H9 (cell line): ENCODE results near the gene DPYSL5. TPM values are rescaled to one million over a fixed set of nuclear protein-coding genes. Genes with fewer than 3 reads are reported as not detected.

ENCODE experiments used
- DNase-seq: peaks from one replicate; pipeline ENCODE4 v3.0.0-alpha.2; 2017
- H2AFZ ChIP-seq: one replicate; pipeline ENCODE4 v1.6.1; 2013; ENCODE audit warnings: mild to moderate bottlenecking, low read length, control low read depth, moderate library complexity
- H2AK5ac ChIP-seq: 2 replicates; pipeline ENCODE4 v1.6.1; 2013; ENCODE audit warnings: low read length, control low read depth, mixed read lengths; ENCODE audit not compliant: insufficient read length
- H2BK120ac ChIP-seq: one replicate; pipeline ENCODE4 v1.6.1; 2013; ENCODE audit warnings: low read depth, mild to moderate bottlenecking, low read length, control low read depth, inconsistent platforms; ENCODE audit not compliant: poor library complexity, severe bottlenecking
- H2BK12ac ChIP-seq: 2 replicates; pipeline ENCODE4 v1.6.1; 2013; ENCODE audit warnings: low read length, control low read depth, mixed read lengths, low read depth; ENCODE audit not compliant: insufficient read length
- H2BK15ac ChIP-seq: 2 replicates; pipeline ENCODE4 v1.6.1; 2013; ENCODE audit warnings: low read depth, low read length, control low read depth
- H2BK20ac ChIP-seq: one replicate; pipeline ENCODE4 v1.6.1; 2013; ENCODE audit warnings: low read depth, mild to moderate bottlenecking, low read length, control low read depth, inconsistent platforms; ENCODE audit not compliant: poor library complexity, severe bottlenecking
- H2BK5ac ChIP-seq: 2 replicates; pipeline ENCODE4 v1.6.1; 2013; ENCODE audit warnings: low read length, control low read depth, mixed read lengths; ENCODE audit not compliant: insufficient read length
- H3K14ac ChIP-seq: 2 replicates; pipeline ENCODE4 v1.6.1; 2013; ENCODE audit warnings: low read length, control low read depth; ENCODE audit not compliant: insufficient read depth
- H3K18ac ChIP-seq: 2 replicates; pipeline ENCODE4 v1.6.1; 2013; ENCODE audit warnings: low read depth, mild to moderate bottlenecking, mixed read lengths, low read length, control low read depth; ENCODE audit not compliant: insufficient read length
- H3K23ac ChIP-seq: 2 replicates; pipeline ENCODE4 v1.6.1; 2013; ENCODE audit warnings: low read length, control low read depth, mixed read lengths, low read depth; ENCODE audit not compliant: insufficient read length
- H3K23me2 ChIP-seq: 2 replicates; pipeline ENCODE4 v1.6.1; 2013; ENCODE audit warnings: low read depth, mild to moderate bottlenecking, mixed read lengths, low read length, control low read depth; ENCODE audit not compliant: insufficient read length, poor library complexity, severe bottlenecking
- H3K27ac ChIP-seq: 2 replicates; pipeline ENCODE4 v1.5.1; 2013; ENCODE audit warnings: low read length, control low read depth, mixed read lengths, low read depth; ENCODE audit not compliant: insufficient read length
- H3K27me3 ChIP-seq: 2 replicates; pipeline ENCODE4 v1.6.1; 2013; ENCODE audit warnings: low read length, control low read depth, inconsistent platforms; ENCODE audit not compliant: insufficient read depth
- H3K4ac ChIP-seq: 2 replicates; pipeline ENCODE4 v1.6.1; 2013; ENCODE audit warnings: low read depth, mild to moderate bottlenecking, control low read depth, inconsistent platforms, low read length, moderate library complexity
- H3K4me1 ChIP-seq: 2 replicates; pipeline ENCODE4 v1.6.1; 2013; ENCODE audit warnings: low read length, control low read depth, inconsistent platforms; ENCODE audit not compliant: insufficient read depth
- H3K4me2 ChIP-seq: 2 replicates; pipeline ENCODE4 v1.6.1; 2013; ENCODE audit warnings: low read length, control low read depth, mixed read lengths; ENCODE audit not compliant: insufficient read length, insufficient read depth
- H3K56ac ChIP-seq: 2 replicates; pipeline ENCODE4 v1.6.1; 2013; ENCODE audit warnings: low read depth, mild to moderate bottlenecking, mixed read lengths, low read length, control low read depth; ENCODE audit not compliant: insufficient read length
- H3K79me1 ChIP-seq: 2 replicates; pipeline ENCODE4 v1.6.1; 2013; ENCODE audit warnings: low read depth, mild to moderate bottlenecking, moderate library complexity, low read length, control low read depth, inconsistent platforms; ENCODE audit not compliant: insufficient read depth, poor library complexity, severe bottlenecking
- H3K79me2 ChIP-seq: 2 replicates; pipeline ENCODE4 v1.6.1; 2013; ENCODE audit warnings: low read length, control low read depth, inconsistent platforms; ENCODE audit not compliant: insufficient read depth
- H3K9ac ChIP-seq: 2 replicates; pipeline ENCODE4 v1.6.1; 2013; ENCODE audit warnings: low read length, control low read depth, mixed read lengths; ENCODE audit not compliant: insufficient read length; ENCODE audit errors: extremely low read depth
- H3K9me3 ChIP-seq: one replicate; pipeline ENCODE4 v1.6.1; 2013; ENCODE audit warnings: low read depth, low read length, inconsistent platforms; ENCODE audit not compliant: control insufficient read depth
- H3T11ph ChIP-seq: one replicate; pipeline ENCODE4 v1.6.1; 2013; ENCODE audit warnings: mild to moderate bottlenecking, low read length, control low read depth, inconsistent platforms
- H4K20me1 ChIP-seq: one replicate; pipeline ENCODE4 v1.6.1; 2013; ENCODE audit not compliant: control insufficient read depth, insufficient read length, insufficient read depth
- H4K5ac ChIP-seq: 2 replicates; pipeline ENCODE4 v1.6.1; 2013; ENCODE audit warnings: low read depth, mild to moderate bottlenecking, mixed read lengths, low read length, control low read depth; ENCODE audit not compliant: insufficient read length
- H4K8ac ChIP-seq: replicated peaks from 2 replicates; pipeline ENCODE4 v1.6.1; 2013; ENCODE audit warnings: low read length, control low read depth, mixed read lengths, low read depth; ENCODE audit not compliant: insufficient read length
- H4K91ac ChIP-seq: 2 replicates; pipeline ENCODE4 v1.6.1; 2013; ENCODE audit warnings: low read depth, mild to moderate bottlenecking, moderate library complexity, mixed read lengths, low read length, control low read depth; ENCODE audit not compliant: insufficient read length
- H3K27ac Mint-ChIP-seq, 3 experiments: 2 replicates in 2 of 3; 3 replicates in 1 of 3; pipeline ENCODE4 v1.8.0; 2020 to 2021; ENCODE audit warnings: mixed read lengths in 3 of 3, mild to moderate bottlenecking in 1 of 3, moderate library complexity in 1 of 3
- H3K27me3 Mint-ChIP-seq: 2 replicates; pipeline ENCODE4 v1.8.0; 2021; ENCODE audit warnings: low read depth, mild to moderate bottlenecking, moderate library complexity, mixed read lengths
- H3K36me3 Mint-ChIP-seq, 3 experiments: 2 replicates in 2 of 3; 3 replicates in 1 of 3; pipeline ENCODE4 v1.8.0; 2020 to 2021; ENCODE audit warnings: low read depth in 3 of 3, mixed read lengths in 3 of 3; ENCODE audit not compliant: insufficient read depth in 1 of 3
- H3K4me1 Mint-ChIP-seq, 2 experiments: 2 replicates each; pipeline ENCODE4 v1.8.0; 2020; ENCODE audit warnings: mixed read lengths in 2 of 2
- H3K4me3 Mint-ChIP-seq, 2 experiments: 2 replicates in 1 of 2; 3 replicates in 1 of 2; pipeline ENCODE4 v1.8.0; 2020 to 2021; ENCODE audit warnings: mild to moderate bottlenecking in 2 of 2, mixed read lengths in 2 of 2, moderate library complexity in 1 of 2
- H3K9me3 Mint-ChIP-seq, 2 experiments: 2 replicates in 1 of 2; 3 replicates in 1 of 2; pipeline ENCODE4 v1.8.0; 2020; ENCODE audit warnings: mild to moderate bottlenecking in 2 of 2, mixed read lengths in 2 of 2, moderate library complexity in 1 of 2
- CTCF ChIP-seq: fragments of 200-600 bp; sonication (generic); conservative IDR thresholded peaks from 3 replicates; pipeline ENCODE4 v1.8.0; 2021; ENCODE audit warnings: antibody characterized with exemption, mild to moderate bottlenecking
- WGBS: extraction: QIAGEN DNeasy Blood & Tissue Kit; methylation state at CpG from one replicate; pipeline ENCODE4 v1.1.7; 2013; ENCODE audit warnings: missing lambda C conversion rate, low lambda C conversion rate, mixed read lengths; ENCODE audit not compliant: insufficient read length; ENCODE audit errors: extremely low coverage; 5-methylcytosine and 5-hydroxymethylcytosine counted together
- total RNA-seq: library from RNA; stranded (reverse); gene quantifications from 2 replicates; pipeline ENCODE4 v1.2.1, GENCODE V29; 2021

DPYSL5 gene
- total RNA-seq, 1 experiment from 2014 or later, result 6.4 TPM

GRCh38 chr2:26818972-26819371 lies 29.0 kb upstream of the DPYSL5 start:
- peaks cover 6 to 7% of the 10 kb centered on the region in 2 experiments; a peak in 3 of 4 replicates for H3K4me1 Mint-ChIP-seq
- Histone ChIP-seq H3K79me2 (no peaks in the 10 kb centered on the region), H3T11ph (no peak overlapping the region), H2BK12ac (no peak overlapping the region), H3K23me2 (no peaks in the 10 kb centered on the region), H3K18ac (no peak overlapping the region), H3K27ac (no peak overlapping the region), H2AK5ac (no peak overlapping the region), H2AFZ (no peak overlapping the region), H3K9ac (no peak overlapping the region), H3K79me1 (no peaks in the 10 kb centered on the region), H4K20me1 (no peaks in the 10 kb centered on the region), H4K8ac (no peak overlapping the region), H3K56ac (no peak overlapping the region), H4K91ac (no peak overlapping the region), H3K4me1 (no peaks in the 10 kb centered on the region), H3K14ac (no peak overlapping the region), H3K23ac (no peak overlapping the region), H3K4ac (no peak overlapping the region), H3K27me3 (no peaks in the 10 kb centered on the region), H2BK20ac (no peak overlapping the region), H2BK5ac (no peak overlapping the region), H4K5ac (no peak overlapping the region), H2BK15ac (no peak overlapping the region), H3K9me3 (no peaks in the 10 kb centered on the region), H3K4me2 (no peak overlapping the region), H2BK120ac (no peak overlapping the region)
- no CpG with 5 or more reads among the region's 6 CpGs for WGBS
- peaks cover 4 to 5% of the 10 kb centered on the region in 2 experiments; a peak in 1 of 5 replicates for H3K9me3 Mint-ChIP-seq
- DNase-seq, result no peak
- H3K36me3 Mint-ChIP-seq, result no peaks in the 10 kb centered on the region
- TF ChIP-seq CTCF, result no peak
- H3K4me3 Mint-ChIP-seq, result no peak overlapping the region; a peak in 1 of 5 replicates
- H3K27me3 Mint-ChIP-seq, result peaks cover 5% of the 10 kb centered on the region
- H3K27ac Mint-ChIP-seq, result no peak overlapping the region; a peak in 1 of 7 replicates
